Glomerular endothelial cell (primary cell): ENCODE results near the gene XDH. TPM values are rescaled to one million over a fixed set of nuclear protein-coding genes. Genes with fewer than 3 reads are reported as not detected.

Experiments used
- DNase-seq: peaks from one replicate; pipeline ENCODE4 v3.0.0-alpha.2; 2011; ENCODE audit warnings: low read depth, low spot score; ENCODE audit errors: extremely low read depth
- total RNA-seq: library from RNA; depleted of rRNA; stranded (reverse); fragments of >200 nt; gene quantifications from 2 replicates; pipeline ENCODE4 v1.2.3, GENCODE V29; 2015

XDH gene
- total RNA-seq, 1 donor from 2014 or later, result 0.18 TPM

- no peak for DNase-seq
Measured at GRCh38 chr2:31287654-31288053, 126.9 kb downstream of the XDH start.

DNA sequence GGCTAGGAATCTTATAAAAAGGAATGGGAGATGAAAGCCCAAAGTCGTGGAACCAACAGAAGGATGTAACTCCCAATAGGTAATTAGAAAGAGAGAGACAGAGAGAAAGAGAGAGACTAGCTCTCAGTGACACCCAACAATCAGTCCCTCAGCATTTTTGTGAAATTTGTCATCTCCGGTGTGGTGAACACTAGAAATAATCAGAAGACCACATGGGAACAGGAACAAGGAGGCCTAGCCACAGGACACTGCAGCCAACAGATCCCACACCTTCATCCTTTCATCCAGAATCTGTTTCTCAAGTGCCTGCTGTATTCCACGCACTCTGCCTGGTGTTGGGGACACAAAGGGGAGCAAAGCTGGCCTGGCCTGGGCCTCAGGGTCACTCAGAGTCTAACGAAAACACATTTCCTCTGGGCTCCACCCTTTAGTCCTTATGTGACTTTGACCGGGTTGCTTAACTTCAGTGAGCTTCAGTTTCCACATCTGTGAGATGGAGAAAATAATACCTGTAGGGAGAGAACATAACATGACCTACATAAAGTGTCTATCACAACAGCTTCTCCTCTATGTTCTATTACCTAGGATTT is 127.5 kb downstream of the XDH start:
- DNase-seq, result no peak

DNA sequence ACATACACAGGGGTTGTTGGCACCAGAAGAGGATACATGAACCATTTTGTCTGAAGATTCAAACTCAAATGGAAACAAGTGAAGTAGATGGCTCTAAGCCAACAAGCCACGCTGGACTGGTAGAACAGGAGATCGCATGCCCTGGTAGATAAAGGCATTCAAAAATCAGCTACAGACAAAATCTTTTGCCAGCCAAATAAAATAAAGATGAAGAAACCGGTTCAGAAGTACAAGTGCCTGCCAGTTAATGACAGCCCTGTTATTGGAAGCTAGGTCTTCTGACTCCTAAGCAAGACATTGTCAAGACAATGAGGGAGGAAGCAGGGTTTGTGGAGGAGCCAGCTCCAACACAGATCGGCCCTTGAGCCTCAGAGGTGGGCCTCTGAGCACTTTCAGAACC is 128.3 kb downstream of the XDH start:
- no peak for DNase-seq

Other genes with a start within 250 kb of the XDH start
- 0.15 and 0.35 TPM in 2 replicates for gene CAPN14, start 197.2 kb downstream of the XDH start, total RNA-seq
- 19.4 and 22.9 TPM in 2 replicates for gene EHD3, start 180.6 kb downstream of the XDH start, total RNA-seq
- gene SRD5A2, start 166.2 kb upstream of the XDH start, total RNA-seq, result not detected in 2 replicates